NB4 (cell line): ENCODE data around the gene HOMER3.

Experiments used
- DNase-seq: peaks from one replicate; pipeline ENCODE4 v3.0.0; 2010; ENCODE audit warnings: low read depth
- H3K4me3 ChIP-seq: one replicate; pipeline ENCODE4 v1.5.1; 2011; ENCODE audit warnings: mild to moderate bottlenecking, low read depth, low read length, moderate library complexity
- CTCF ChIP-seq: IDR thresholded peaks from one replicate; pipeline ENCODE4 v1.5.1; 2012; ENCODE audit warnings: low read depth, low read length
- MAX ChIP-seq: IDR thresholded peaks from 2 replicates; pipeline ENCODE4 v1.6.1; 2011; ENCODE audit warnings: low read depth, low read length
- MYC ChIP-seq: IDR thresholded peaks from 2 replicates; pipeline ENCODE4 v1.6.1; 2011; ENCODE audit warnings: low read depth, low read length
- POLR2A ChIP-seq: IDR thresholded peaks from 2 replicates; pipeline ENCODE4 v1.6.1; 2011; ENCODE audit warnings: mild to moderate bottlenecking; ENCODE audit not compliant: insufficient read length; ENCODE audit errors: extremely low read depth

Gene HOMER3

GRCh38 chr19:18931316-18932162, 9.5 kb downstream of the HOMER3 start:
- TF ChIP-seq CTCF: no peak
- H3K4me3 ChIP-seq: no peak overlapping the region
- no peak for DNase-seq

- H3K4me3 ChIP-seq: no peak overlapping the region
- no peak for DNase-seq
- no peak for TF ChIP-seq MYC
- TF ChIP-seq CTCF: no peak
- TF ChIP-seq MAX: no peak
- TF ChIP-seq POLR2A: no peak
These were observed 11.7 kb downstream of the HOMER3 start for GRCh38 chr19:18929311-18929710.

DNA sequence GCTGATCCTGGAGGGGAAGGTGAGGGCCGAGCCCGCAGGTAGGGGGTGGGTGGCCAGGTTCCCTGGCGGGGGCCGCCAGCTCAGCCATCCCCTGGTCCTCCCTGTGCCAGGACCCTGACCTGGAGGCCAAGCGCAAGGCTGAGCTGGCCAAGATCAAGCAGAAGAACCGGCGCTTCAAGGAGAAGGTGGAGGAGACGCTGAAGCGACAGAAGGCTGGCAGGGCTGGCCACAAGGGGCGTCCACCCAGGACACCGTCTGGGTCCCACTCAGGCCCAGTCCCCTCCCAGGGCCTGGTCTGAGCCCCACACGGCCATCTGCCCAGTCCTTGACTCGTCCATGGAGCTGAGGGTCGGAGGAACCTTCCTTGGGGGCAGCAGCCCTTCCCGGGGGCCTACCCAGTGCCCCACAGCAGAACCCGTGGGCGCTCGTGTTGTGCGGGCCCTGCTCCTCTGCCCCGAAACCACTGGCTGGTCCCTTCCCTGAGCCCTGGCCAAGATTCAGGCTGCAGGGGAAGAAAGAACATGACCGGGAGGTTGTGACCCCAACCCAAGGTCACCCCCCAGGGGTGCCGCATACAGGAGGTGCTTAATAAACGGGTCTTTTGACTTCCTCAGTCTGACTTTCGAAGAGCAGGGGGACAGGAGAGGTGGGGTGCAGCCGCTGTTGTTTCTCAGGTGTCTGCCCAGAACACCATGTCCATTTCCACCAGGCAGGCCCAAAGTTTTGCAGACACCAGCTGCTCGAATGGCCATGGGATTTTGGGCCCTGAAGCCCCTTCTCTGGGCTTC, 12.8 kb downstream of the HOMER3 start:
- TF ChIP-seq MAX (no peak), POLR2A (no peak), MYC (no peak), CTCF (no peak)
- DNase-seq: no peak
- no peak overlapping the region for H3K4me3 ChIP-seq

DNA sequence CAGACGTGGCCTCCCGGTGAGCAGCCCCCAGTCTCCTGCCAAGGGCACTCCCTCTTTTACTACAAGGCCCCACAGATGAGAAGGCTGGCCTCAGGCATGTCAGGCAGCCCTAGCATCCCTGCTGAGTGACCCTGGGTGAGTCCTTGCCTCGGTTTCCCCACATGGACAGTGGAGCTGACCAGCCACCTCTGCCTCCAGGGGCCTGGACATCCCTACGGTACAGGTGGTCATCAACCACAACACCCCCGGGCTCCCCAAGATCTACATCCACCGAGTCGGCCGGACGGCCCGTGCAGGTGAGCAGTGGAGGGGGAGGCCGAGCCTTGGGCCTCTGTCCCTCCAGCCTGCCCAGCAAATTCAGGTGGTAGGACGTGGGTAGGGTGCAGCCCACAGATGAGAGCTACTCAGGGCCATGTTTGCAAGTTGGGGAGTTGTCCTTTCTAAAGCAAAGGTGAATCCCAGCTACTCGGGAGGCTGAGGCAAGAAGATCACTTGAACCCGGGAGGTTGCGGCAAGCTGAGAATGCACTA, 16.3 kb downstream of the HOMER3 start:
- no peak for DNase-seq
- no peak overlapping the region for H3K4me3 ChIP-seq
- TF ChIP-seq MAX (no peak), MYC (no peak), CTCF (no peak), POLR2A (no peak)

- TF ChIP-seq MAX: no peak
- no peak for TF ChIP-seq CTCF
- no peak overlapping the region for H3K4me3 ChIP-seq
- DNase-seq: no peak
These were observed 18.6 kb downstream of the HOMER3 start for GRCh38 chr19:18922228-18922985.
